WTC11 (cell line): ENCODE measurements around the gene ACVR2A. TPM values are rescaled to one million over a fixed set of nuclear protein-coding genes. Genes with fewer than 3 reads are reported as not detected.

ENCODE experiments used
- ATAC-seq: fragments of 200-7000 bp; cut with Tn5 transposase; 2 replicates; pipeline ENCODE4 v1.10.0; 2021; ENCODE audit warnings: mild to moderate bottlenecking, moderate library complexity
- CTCF ChIA-PET: fragments of 300-600 bp; sonication (Branson Sonifier 250); formaldehyde crosslinking; loops from one replicate; lab custom pipeline; 2021; ENCODE audit warnings: antibody characterized with exemption; lab: Charles Lee
- POLR2A ChIA-PET: fragments of 350-600 bp; sonication (Branson Sonifier 250); formaldehyde crosslinking; loops from one replicate; lab custom pipeline; 2021; ENCODE audit warnings: antibody characterized with exemption; lab: Charles Lee
- DNase-seq: peaks from one replicate; pipeline ENCODE4 v3.0.0; 2021; ENCODE audit warnings: low spot score
- H3K27ac Mint-ChIP-seq: 2 replicates; pipeline ENCODE4 v1.8.0; 2021; ENCODE audit warnings: mixed read lengths
- H3K27me3 Mint-ChIP-seq: 2 replicates; pipeline ENCODE4 v1.8.0; 2021; ENCODE audit warnings: low read depth, mild to moderate bottlenecking, moderate library complexity, mixed read lengths
- H3K36me3 Mint-ChIP-seq: 2 replicates; pipeline ENCODE4 v1.8.0; 2021; ENCODE audit warnings: mixed read lengths
- H3K4me1 Mint-ChIP-seq: 2 replicates; pipeline ENCODE4 v1.8.0; 2022; ENCODE audit warnings: mixed read lengths
- H3K4me3 Mint-ChIP-seq: 2 replicates; pipeline ENCODE4 v1.8.0; 2021; ENCODE audit warnings: mild to moderate bottlenecking, moderate library complexity, mixed read lengths
- H3K9me3 Mint-ChIP-seq: 2 replicates; pipeline ENCODE4 v1.8.0; 2021; ENCODE audit warnings: mixed read lengths
- CBFB ChIP-seq: sonication (generic); formaldehyde crosslinking; IDR thresholded peaks from 2 replicates; pipeline ENCODE4 v1.8.1; 2022; ENCODE audit warnings: mild to moderate bottlenecking, low read depth, missing genetic modification reagents
- CTCF ChIP-seq: fragments of 200-600 bp; IDR thresholded peaks from 2 replicates; pipeline ENCODE4 v1.8.0; 2022; ENCODE audit warnings: antibody characterized with exemption
- ESRRA ChIP-seq: sonication (generic); formaldehyde crosslinking; IDR thresholded peaks from 2 replicates; pipeline ENCODE4 v1.8.1; 2022; ENCODE audit warnings: mild to moderate bottlenecking, missing genetic modification reagents, borderline replicate concordance
- FOXP1 ChIP-seq: sonication (generic); formaldehyde crosslinking; IDR thresholded peaks from 2 replicates; pipeline ENCODE4 v1.8.0; 2022; ENCODE audit warnings: missing genetic modification reagents, mild to moderate bottlenecking, moderate library complexity, borderline replicate concordance
- HMGA2 ChIP-seq: fragments of 250-450 bp; sonication (Bioruptor Pico); IDR thresholded peaks from 2 replicates; pipeline ENCODE4 v1.4.0; 2021; ENCODE audit warnings: mild to moderate bottlenecking, moderate library complexity
- JUN ChIP-seq: sonication (generic); formaldehyde crosslinking; IDR thresholded peaks from 2 replicates; pipeline ENCODE4 v1.8.0; 2023; ENCODE audit warnings: mild to moderate bottlenecking, missing genetic modification reagents
- MAX ChIP-seq: sonication (generic); formaldehyde crosslinking; IDR thresholded peaks from 2 replicates; pipeline ENCODE4 v1.8.0; 2022; ENCODE audit warnings: mild to moderate bottlenecking, missing genetic modification reagents
- NFYB ChIP-seq: sonication (generic); formaldehyde crosslinking; conservative IDR thresholded peaks from 2 replicates; pipeline ENCODE4 v1.8.0; 2022; ENCODE audit warnings: low read depth, missing genetic modification reagents
- NR2C2 ChIP-seq: sonication (generic); formaldehyde crosslinking; IDR thresholded peaks from 2 replicates; pipeline ENCODE4 v1.8.0; 2022; ENCODE audit warnings: mild to moderate bottlenecking, missing genetic modification reagents
- NR3C1 ChIP-seq: sonication (generic); formaldehyde crosslinking; conservative IDR thresholded peaks from 2 replicates; pipeline ENCODE4 v1.8.1; 2023; ENCODE audit warnings: low read depth, mild to moderate bottlenecking, missing genetic modification reagents
- PRDM15 ChIP-seq: sonication (generic); formaldehyde crosslinking; IDR thresholded peaks from 2 replicates; pipeline ENCODE4 v1.8.0; 2022; ENCODE audit warnings: missing genetic modification reagents
- PREB ChIP-seq: sonication (generic); formaldehyde crosslinking; IDR thresholded peaks from 2 replicates; pipeline ENCODE4 v1.8.1; 2022; ENCODE audit warnings: mild to moderate bottlenecking, missing genetic modification reagents, moderate library complexity, borderline replicate concordance
- SP1 ChIP-seq: sonication (generic); formaldehyde crosslinking; conservative IDR thresholded peaks from 2 replicates; pipeline ENCODE4 v1.8.1; 2022; ENCODE audit warnings: missing genetic modification reagents
- TEAD1 ChIP-seq: sonication (generic); formaldehyde crosslinking; IDR thresholded peaks from 2 replicates; pipeline ENCODE4 v1.8.0; 2022; ENCODE audit warnings: mild to moderate bottlenecking, missing genetic modification reagents
- TP53 ChIP-seq: sonication (generic); formaldehyde crosslinking; IDR thresholded peaks from 2 replicates; pipeline ENCODE4 v1.8.1; 2023; ENCODE audit warnings: mild to moderate bottlenecking, missing genetic modification reagents
- ZNF281 ChIP-seq: sonication (generic); formaldehyde crosslinking; IDR thresholded peaks from 2 replicates; pipeline ENCODE4 v1.8.0; 2023; ENCODE audit warnings: mild to moderate bottlenecking, missing genetic modification reagents
- ZNF396 ChIP-seq: fragments of 250-450 bp; sonication (Bioruptor Pico); IDR thresholded peaks from 2 replicates; pipeline ENCODE4 v1.8.0; 2021; ENCODE audit warnings: mild to moderate bottlenecking, moderate library complexity, borderline replicate concordance
- ZSCAN18 ChIP-seq: fragments of 250-450 bp; sonication (Bioruptor Pico); IDR thresholded peaks from 2 replicates; pipeline ENCODE4 v2.1.2; 2022; ENCODE audit warnings: mild to moderate bottlenecking, moderate library complexity
- total RNA-seq: library from RNA; stranded (reverse); gene quantifications from 3 replicates; pipeline ENCODE4 v1.2.3, GENCODE V29; 2021
- TF ChIP-seq, protein P1 (sequence below): fragments of 250-450 bp; sonication (Bioruptor Pico); IDR thresholded peaks from 2 replicates; pipeline ENCODE4 v1.9.0; 2021; ENCODE audit warnings: moderate library complexity, mild to moderate bottlenecking, inconsistent platforms, borderline replicate concordance
- TF ChIP-seq, protein P2 (sequence below): sonication (generic); formaldehyde crosslinking; IDR thresholded peaks from 2 replicates; pipeline ENCODE4 v1.8.1; 2023; ENCODE audit warnings: mild to moderate bottlenecking, moderate library complexity, missing genetic modification reagents

Gene ACVR2A
- total RNA-seq, 1 experiment from 2014 or later: 11.7 TPM

DNA sequence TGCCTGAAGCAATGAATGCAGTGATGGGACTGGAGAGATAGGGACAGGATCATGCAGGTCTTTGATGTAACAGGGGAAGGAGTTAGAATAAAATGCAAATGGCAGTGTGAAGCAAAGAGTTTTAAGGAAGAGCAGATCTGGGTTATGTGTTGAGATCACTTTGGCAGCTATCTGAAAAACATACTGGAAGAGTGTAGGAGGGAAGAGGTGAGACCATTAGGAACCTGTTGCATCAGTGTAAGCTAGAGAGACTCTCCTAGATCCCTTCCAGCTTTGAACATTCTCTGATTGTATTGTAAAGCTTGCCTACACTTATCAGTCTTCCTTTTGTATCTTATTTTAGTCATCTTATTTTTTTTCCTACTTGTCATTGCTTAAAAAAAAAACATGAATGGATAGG lies 10.5 kb downstream of the ACVR2A start:
- TF ChIP-seq PRDM15 (CRISPR knock-in tag): no peak
- TF ChIP-seq PREB (CRISPR knock-in tag): no peak
- TF ChIP-seq CTCF: no peak
- TF ChIP-seq SP1: no peak
- no peak for TF ChIP-seq TEAD1 (CRISPR knock-in tag)
- no peak for TF ChIP-seq MAX (CRISPR knock-in tag)
- no peak for TF ChIP-seq NFYB (CRISPR knock-in tag)
- no peak for TF ChIP-seq ZNF396 (CRISPR knock-in tag)
- TF ChIP-seq NR2C2 (CRISPR knock-in tag): no peak
- TF ChIP-seq ZSCAN18 (CRISPR knock-in tag): no peak
- TF ChIP-seq JUN (CRISPR knock-in tag): no peak
- TF ChIP-seq, protein P1, sequence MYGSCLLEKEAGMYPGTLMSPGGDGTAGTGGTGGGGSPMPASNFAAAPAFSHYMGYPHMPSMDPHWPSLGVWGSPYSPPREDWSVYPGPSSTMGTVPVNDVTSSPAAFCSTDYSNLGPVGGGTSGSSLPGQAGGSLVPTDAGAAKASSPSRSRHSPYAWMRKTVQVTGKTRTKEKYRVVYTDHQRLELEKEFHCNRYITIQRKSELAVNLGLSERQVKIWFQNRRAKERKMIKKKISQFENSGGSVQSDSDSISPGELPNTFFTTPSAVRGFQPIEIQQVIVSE (CRISPR knock-in tag): no peak
- no peak for TF ChIP-seq ESRRA (CRISPR knock-in tag)
- TF ChIP-seq, protein P2, sequence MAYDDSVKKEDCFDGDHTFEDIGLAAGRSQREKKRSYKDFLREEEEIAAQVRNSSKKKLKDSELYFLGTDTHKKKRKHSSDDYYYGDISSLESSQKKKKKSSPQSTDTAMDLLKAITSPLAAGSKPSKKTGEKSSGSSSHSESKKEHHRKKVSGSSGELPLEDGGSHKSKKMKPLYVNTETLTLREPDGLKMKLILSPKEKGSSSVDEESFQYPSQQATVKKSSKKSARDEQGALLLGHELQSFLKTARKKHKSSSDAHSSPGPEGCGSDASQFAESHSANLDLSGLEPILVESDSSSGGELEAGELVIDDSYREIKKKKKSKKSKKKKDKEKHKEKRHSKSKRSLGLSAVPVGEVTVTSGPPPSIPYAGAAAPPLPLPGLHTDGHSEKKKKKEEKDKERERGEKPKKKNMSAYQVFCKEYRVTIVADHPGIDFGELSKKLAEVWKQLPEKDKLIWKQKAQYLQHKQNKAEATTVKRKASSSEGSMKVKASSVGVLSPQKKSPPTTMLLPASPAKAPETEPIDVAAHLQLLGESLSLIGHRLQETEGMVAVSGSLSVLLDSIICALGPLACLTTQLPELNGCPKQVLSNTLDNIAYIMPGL (CRISPR knock-in tag): no peak
- TF ChIP-seq CBFB: no peak
- TF ChIP-seq HMGA2 (CRISPR knock-in tag): no peak
- no peak for TF ChIP-seq ZNF281 (CRISPR knock-in tag)
- TF ChIP-seq NR3C1 (CRISPR knock-in tag): no peak
- TF ChIP-seq TP53: no peak
- no peak for TF ChIP-seq FOXP1 (CRISPR knock-in tag)
- Mint-ChIP-seq H3K27me3 (no peaks in the 10 kb centered on the region), H3K27ac (no peak overlapping the region; the same call in 1 of the 2 replicates), H3K9me3 (no peaks in the 10 kb centered on the region), H3K4me3 (no peak overlapping the region), H3K4me1 (peaks cover 46% of the 10 kb centered on the region), H3K36me3 (no peaks in the 10 kb centered on the region)
- no peak for DNase-seq
- no peak for ATAC-seq
- ChIA-PET CTCF (interaction anchor here (0.6 to 1.7 kb wide), 4 partner anchors 11 to 815 kb away, joined by 3 to 5 read pairs (median 4); no protein-coding TSS in a partner anchor), POLR2A (interaction anchor here (1.7 kb wide), 1 partner anchor 11 kb away, joined by 5 read pairs; the partner anchor contains the start of gene ACVR2A)
